Measurements from ENCODE around the gene CMPK2. TPM values are rescaled to one million over a fixed set of nuclear protein-coding genes. Genes with fewer than 3 reads are reported as not detected.

Gene CMPK2
- total and polyA plus RNA-seq, 9 of the 15 experiments (the other 6 are each of a cell fraction or from before 2014, with no cell fraction given), result 2.6 to 10.5 (median 5.0) TPM

DNA sequence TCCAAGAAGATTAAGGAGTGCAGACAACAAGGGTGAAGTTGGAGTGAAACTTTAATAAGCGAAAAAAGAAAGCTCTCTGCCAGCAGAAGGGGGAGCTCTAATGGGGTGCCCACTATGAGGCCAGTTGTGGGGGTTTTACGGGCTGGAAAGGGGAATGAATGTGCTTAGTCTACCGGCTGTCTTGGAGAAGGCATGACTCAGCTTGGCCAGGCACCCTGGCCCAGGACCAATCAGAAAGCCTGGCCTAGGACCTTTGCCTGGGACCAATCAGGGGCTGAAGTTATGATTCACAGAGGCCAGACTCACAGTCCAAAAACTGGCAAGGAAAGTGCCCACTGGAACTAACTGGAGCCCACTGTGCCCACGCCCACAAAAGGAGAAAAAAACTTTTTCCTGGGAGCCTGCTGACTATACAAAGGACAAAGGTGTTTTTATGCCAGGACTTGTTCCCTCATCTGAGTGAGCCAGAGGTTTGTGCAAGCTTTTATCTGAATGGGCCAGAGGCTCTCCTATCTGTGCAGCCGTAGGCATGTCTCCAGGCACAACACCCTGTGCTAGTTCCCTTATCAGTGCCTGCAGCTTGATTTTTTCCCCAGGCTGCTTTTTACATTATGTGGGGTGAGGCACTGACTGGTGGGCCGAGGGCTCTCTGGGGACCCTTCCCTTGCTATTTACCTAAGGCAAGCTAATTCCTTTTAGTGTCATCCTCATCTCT, 18.6 kb downstream of the CMPK2 start (continued):
- TF ChIP-seq CSDE1 (IDR thresholded peaks at IDR 0.05) (no peak), NCOA4 (IDR thresholded peaks at IDR 0.05; ENCODE audit: partially characterized antibody) (no peak), TEAD1 (CRISPR knock-in tag; IDR thresholded peaks at IDR 0.05) (peak; percentile 45 to 84; a peak in 2 of 4 replicates), ZKSCAN1 (IDR thresholded peaks at IDR 0.05; ENCODE audit: low read depth, low read length) (0 out of 2 replicates have a peak, but pooled peaks have one; percentile 35), SMARCA4 (IDR thresholded peaks at IDR 0.05) (peak; percentile 98), PTBP1 (IDR thresholded peaks at IDR 0.05; ENCODE audit: low read depth, low read length) (peak; percentile 77), EP300 (IDR thresholded peaks at IDR 0.05; ENCODE audit: low read length) (peak; percentile 98), ZNF583 (CRISPR knock-in tag; IDR thresholded peaks at IDR 0.05) (peak; percentile 89), NEUROD1 (IDR thresholded peaks at IDR 0.05; ENCODE audit: borderline replicate concordance, low read depth, low read length, partially characterized antibody) (peak; percentile 89), NFATC3 (IDR thresholded peaks at IDR 0.05) (0 out of 2 replicates have a peak, but pooled peaks have one; percentile 44), MCM5 (IDR thresholded peaks at IDR 0.05; ENCODE audit: low read depth) (no peak), ELF4 (CRISPR knock-in tag; IDR thresholded peaks at IDR 0.05) (peak; percentile 96), ZNF668 (CRISPR knock-in tag; IDR thresholded peaks at IDR 0.05) (peak; percentile 42; the same call in 1 of the 2 replicates), ZNF175 (CRISPR knock-in tag; IDR thresholded peaks at IDR 0.05; ENCODE audit: low read depth) (peak; percentile 99)
- TF ChIP-seq, protein P1, sequence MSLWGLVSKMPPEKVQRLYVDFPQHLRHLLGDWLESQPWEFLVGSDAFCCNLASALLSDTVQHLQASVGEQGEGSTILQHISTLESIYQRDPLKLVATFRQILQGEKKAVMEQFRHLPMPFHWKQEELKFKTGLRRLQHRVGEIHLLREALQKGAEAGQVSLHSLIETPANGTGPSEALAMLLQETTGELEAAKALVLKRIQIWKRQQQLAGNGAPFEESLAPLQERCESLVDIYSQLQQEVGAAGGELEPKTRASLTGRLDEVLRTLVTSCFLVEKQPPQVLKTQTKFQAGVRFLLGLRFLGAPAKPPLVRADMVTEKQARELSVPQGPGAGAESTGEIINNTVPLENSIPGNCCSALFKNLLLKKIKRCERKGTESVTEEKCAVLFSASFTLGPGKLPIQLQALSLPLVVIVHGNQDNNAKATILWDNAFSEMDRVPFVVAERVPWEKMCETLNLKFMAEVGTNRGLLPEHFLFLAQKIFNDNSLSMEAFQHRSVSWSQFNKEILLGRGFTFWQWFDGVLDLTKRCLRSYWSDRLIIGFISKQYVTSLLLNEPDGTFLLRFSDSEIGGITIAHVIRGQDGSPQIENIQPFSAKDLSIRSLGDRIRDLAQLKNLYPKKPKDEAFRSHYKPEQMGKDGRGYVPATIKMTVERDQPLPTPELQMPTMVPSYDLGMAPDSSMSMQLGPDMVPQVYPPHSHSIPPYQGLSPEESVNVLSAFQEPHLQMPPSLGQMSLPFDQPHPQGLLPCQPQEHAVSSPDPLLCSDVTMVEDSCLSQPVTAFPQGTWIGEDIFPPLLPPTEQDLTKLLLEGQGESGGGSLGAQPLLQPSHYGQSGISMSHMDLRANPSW (CRISPR knock-in tag; IDR thresholded peaks at IDR 0.05), result 0 out of 2 replicates have a peak, but pooled peaks have one; percentile 22
- TF ChIP-seq, protein P2, sequence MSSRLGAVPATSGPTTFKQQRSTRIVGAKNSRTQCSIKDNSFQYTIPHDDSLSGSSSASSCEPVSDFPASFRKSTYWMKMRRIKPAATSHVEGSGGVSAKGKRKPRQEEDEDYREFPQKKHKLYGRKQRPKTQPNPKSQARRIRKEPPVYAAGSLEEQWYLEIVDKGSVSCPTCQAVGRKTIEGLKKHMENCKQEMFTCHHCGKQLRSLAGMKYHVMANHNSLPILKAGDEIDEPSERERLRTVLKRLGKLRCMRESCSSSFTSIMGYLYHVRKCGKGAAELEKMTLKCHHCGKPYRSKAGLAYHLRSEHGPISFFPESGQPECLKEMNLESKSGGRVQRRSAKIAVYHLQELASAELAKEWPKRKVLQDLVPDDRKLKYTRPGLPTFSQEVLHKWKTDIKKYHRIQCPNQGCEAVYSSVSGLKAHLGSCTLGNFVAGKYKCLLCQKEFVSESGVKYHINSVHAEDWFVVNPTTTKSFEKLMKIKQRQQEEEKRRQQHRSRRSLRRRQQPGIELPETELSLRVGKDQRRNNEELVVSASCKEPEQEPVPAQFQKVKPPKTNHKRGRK (tag; IDR thresholded peaks at IDR 0.05), result no peak
- TF ChIP-seq, protein P3, sequence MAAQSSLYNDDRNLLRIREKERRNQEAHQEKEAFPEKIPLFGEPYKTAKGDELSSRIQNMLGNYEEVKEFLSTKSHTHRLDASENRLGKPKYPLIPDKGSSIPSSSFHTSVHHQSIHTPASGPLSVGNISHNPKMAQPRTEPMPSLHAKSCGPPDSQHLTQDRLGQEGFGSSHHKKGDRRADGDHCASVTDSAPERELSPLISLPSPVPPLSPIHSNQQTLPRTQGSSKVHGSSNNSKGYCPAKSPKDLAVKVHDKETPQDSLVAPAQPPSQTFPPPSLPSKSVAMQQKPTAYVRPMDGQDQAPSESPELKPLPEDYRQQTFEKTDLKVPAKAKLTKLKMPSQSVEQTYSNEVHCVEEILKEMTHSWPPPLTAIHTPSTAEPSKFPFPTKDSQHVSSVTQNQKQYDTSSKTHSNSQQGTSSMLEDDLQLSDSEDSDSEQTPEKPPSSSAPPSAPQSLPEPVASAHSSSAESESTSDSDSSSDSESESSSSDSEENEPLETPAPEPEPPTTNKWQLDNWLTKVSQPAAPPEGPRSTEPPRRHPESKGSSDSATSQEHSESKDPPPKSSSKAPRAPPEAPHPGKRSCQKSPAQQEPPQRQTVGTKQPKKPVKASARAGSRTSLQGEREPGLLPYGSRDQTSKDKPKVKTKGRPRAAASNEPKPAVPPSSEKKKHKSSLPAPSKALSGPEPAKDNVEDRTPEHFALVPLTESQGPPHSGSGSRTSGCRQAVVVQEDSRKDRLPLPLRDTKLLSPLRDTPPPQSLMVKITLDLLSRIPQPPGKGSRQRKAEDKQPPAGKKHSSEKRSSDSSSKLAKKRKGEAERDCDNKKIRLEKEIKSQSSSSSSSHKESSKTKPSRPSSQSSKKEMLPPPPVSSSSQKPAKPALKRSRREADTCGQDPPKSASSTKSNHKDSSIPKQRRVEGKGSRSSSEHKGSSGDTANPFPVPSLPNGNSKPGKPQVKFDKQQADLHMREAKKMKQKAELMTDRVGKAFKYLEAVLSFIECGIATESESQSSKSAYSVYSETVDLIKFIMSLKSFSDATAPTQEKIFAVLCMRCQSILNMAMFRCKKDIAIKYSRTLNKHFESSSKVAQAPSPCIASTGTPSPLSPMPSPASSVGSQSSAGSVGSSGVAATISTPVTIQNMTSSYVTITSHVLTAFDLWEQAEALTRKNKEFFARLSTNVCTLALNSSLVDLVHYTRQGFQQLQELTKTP (IDR thresholded peaks at IDR 0.05; ENCODE audit: low read depth in 1 of 2, partially characterized antibody in 2 of 2), result peak in 1 of 2 experiments; percentile 79
- TF ChIP-seq, protein P4, sequence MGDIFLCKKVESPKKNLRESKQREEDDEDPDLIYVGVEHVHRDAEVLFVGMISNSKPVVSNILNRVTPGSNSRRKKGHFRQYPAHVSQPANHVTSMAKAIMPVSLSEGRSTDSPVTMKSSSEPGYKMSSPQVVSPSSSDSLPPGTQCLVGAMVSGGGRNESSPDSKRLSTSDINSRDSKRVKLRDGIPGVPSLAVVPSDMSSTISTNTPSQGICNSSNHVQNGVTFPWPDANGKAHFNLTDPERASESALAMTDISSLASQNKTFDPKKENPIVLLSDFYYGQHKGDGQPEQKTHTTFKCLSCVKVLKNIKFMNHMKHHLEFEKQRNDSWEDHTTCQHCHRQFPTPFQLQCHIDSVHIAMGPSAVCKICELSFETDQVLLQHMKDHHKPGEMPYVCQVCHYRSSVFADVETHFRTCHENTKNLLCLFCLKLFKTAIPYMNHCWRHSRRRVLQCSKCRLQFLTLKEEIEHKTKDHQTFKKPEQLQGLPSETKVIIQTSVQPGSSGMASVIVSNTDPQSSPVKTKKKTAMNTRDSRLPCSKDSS (IDR thresholded peaks at IDR 0.05; ENCODE audit: low read depth, partially characterized antibody), result peak; percentile 14

Measured in K562 (cell line).